PC-3 (cell line): ENCODE results near the gene NIM1K. TPM values are rescaled to one million over a fixed set of nuclear protein-coding genes. Genes with fewer than 3 reads are reported as not detected.

ENCODE experiments used
- ATAC-seq: fragments of 200-7000 bp; cut with Tn5 transposase; 2 replicates; pipeline ENCODE4 v1.9.1; 2020; ENCODE audit warnings: mild to moderate bottlenecking, moderate library complexity
- BruUV-seq: library from RNA; stranded (reverse); fragments of 400-500 nt; replicated peaks from 2 replicates; lab custom pipeline; 2021; lab: Mats Ljungman, UMichigan
- CTCF ChIA-PET: fragments of 300-600 bp; sonication (Branson Sonifier 250); formaldehyde crosslinking; loops from one replicate; lab custom pipeline; 2022; ENCODE audit warnings: antibody characterized with exemption; lab: Charles Lee
- POLR2A ChIA-PET: fragments of 300-600 bp; sonication (Branson Sonifier 250); formaldehyde crosslinking; loops from one replicate; lab custom pipeline; 2022; ENCODE audit warnings: antibody characterized with exemption; ENCODE audit not compliant: unreplicated experiment; lab: Charles Lee
- DNase-seq: peaks from one replicate; pipeline ENCODE4 v3.0.0-alpha.2; 2015
- H2AFZ ChIP-seq: fragments of 300-600 bp; sonication (generic); 2 replicates; pipeline ENCODE4 v1.6.0; 2016; ENCODE audit warnings: antibody characterized with exemption, low read length
- H3F3A ChIP-seq: fragments of 300-600 bp; sonication (generic); one replicate; pipeline ENCODE4 v1.6.0; 2017; ENCODE audit warnings: antibody characterized with exemption, low read length, control low read depth, mild to moderate bottlenecking; ENCODE audit not compliant: unreplicated experiment
- H3K27ac ChIP-seq: fragments of 300-600 bp; sonication (generic); 2 replicates; pipeline ENCODE4 v1.5.1; 2016; ENCODE audit warnings: mild to moderate bottlenecking, low read length
- H3K27me3 ChIP-seq: fragments of 300-600 bp; sonication (generic); 2 replicates; pipeline ENCODE4 v1.6.1; 2016; ENCODE audit warnings: low read length, mixed read lengths
- H3K36me3 ChIP-seq: fragments of 300-600 bp; sonication (generic); 2 replicates; pipeline ENCODE4 v1.6.1; 2016; ENCODE audit warnings: low read depth, mixed run types, low read length, mixed read lengths
- H3K4me1 ChIP-seq: fragments of 300-600 bp; sonication (generic); 2 replicates; pipeline ENCODE4 v1.5.1; 2016; ENCODE audit warnings: low read length; ENCODE audit not compliant: insufficient read depth
- H3K4me2 ChIP-seq: fragments of 300-600 bp; sonication (generic); 2 replicates; pipeline ENCODE4 v1.6.0; 2016; ENCODE audit warnings: low read length
- H3K4me3 ChIP-seq: fragments of 300-600 bp; sonication (generic); 2 replicates; pipeline ENCODE4 v1.5.1; 2016; ENCODE audit warnings: mild to moderate bottlenecking, low read length, mixed read lengths
- H3K79me2 ChIP-seq: fragments of 300-600 bp; sonication (generic); 2 replicates; pipeline ENCODE4 v1.6.1; 2017; ENCODE audit warnings: low read length, mixed read lengths
- H3K9ac ChIP-seq: fragments of 300-600 bp; sonication (generic); 2 replicates; pipeline ENCODE4 v1.6.0; 2016; ENCODE audit warnings: mild to moderate bottlenecking, low read length
- H3K9me2 ChIP-seq: fragments of 300-600 bp; sonication (generic); replicated peaks from 2 replicates; pipeline ENCODE4 v1.6.1; 2016; ENCODE audit warnings: mixed run types, low read length, mixed read lengths
- H3K9me3 ChIP-seq: fragments of 300-600 bp; sonication (generic); 2 replicates; pipeline ENCODE4 v1.6.1; 2016; ENCODE audit warnings: low read length, mixed read lengths
- H4K20me1 ChIP-seq: fragments of 300-600 bp; sonication (generic); 2 replicates; pipeline ENCODE4 v1.6.1; 2016; ENCODE audit warnings: low read length, mixed read lengths
- EZH2 ChIP-seq: fragments of 300-600 bp; sonication (generic); IDR thresholded peaks from one replicate; pipeline ENCODE4 v1.6.1; 2017; ENCODE audit warnings: antibody characterized with exemption, mild to moderate bottlenecking, low read length; ENCODE audit not compliant: unreplicated experiment
- EZH2phosphoT487 ChIP-seq: fragments of 300-600 bp; sonication (generic); IDR thresholded peaks from 2 replicates; pipeline ENCODE4 v1.6.1; 2018; ENCODE audit warnings: mild to moderate bottlenecking, antibody characterized with exemption, low read length, borderline replicate concordance
- intact Hi-C: fragments of 100-400 bp; cut with micrococcal nuclease; formaldehyde crosslinking; loops from 2 replicates; pipeline ENCODE4 v1.9.0; 2023
- total RNA-seq: library from RNA; depleted of rRNA; stranded (reverse); fragments of >200 nt; gene quantifications from 2 replicates; pipeline ENCODE4 v1.2.3, GENCODE V29; 2014
- TF ChIP-seq, protein P1 (sequence below): fragments of 300-600 bp; sonication (generic); conservative IDR thresholded peaks from 2 replicates; pipeline ENCODE4 v1.5.1; 2017; ENCODE audit warnings: antibody characterized with exemption, low read depth, mild to moderate bottlenecking, low read length

The NIM1K gene
- total RNA-seq, 1 experiment from 2014 or later = 0.26 TPM

DNA sequence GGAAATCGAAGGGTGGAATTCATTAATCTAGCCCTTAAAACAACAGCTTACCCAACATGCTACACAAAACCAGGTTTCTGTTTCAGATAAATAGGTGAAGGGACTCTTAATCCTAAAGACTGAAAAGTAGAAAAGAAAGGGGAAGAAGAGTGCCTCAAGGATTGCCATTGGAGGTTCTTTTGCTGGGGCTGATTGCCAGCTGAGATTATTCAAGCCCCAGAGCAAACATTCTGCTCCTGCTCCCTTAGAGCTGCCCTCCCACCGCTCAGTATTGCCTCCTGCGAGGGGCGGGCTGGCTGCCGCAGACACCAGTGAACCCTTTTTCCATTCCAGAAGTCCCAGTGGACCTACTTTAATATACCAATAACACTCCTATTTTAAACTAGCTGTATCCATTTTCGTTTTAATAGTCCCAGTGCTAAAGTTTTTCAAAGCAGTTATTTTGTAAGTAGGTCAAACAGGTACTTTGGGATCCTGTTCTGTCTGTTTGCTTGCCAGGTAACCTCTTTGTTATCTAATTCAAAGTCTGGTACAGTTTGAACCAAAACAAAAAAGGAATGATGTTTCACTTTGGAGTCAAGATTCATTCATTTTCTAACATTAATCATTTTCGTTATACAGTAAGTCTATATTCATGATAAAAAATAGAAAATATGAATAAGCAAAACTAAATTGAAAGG is 82.5 kb downstream of the NIM1K start:
- BruUV-seq = no TSS peak
- no peaks in the 10 kb centered on the region for H4K20me1 ChIP-seq
- intact Hi-C loops = no loop called here
- no peaks in the 10 kb centered on the region for H3K79me2 ChIP-seq
- no peaks in the 10 kb centered on the region for H3K9me2 ChIP-seq
- H2AFZ ChIP-seq = no peak overlapping the region
- no peaks in the 10 kb centered on the region for H3K27me3 ChIP-seq
- POLR2A ChIA-PET = no interaction called here
- H3K9me3 ChIP-seq = no peaks in the 10 kb centered on the region
- H3F3A ChIP-seq = no peaks in the 10 kb centered on the region
- H3K9ac ChIP-seq = no peak overlapping the region
- DNase-seq (no peak), ATAC-seq (no peak)
- peaks cover 5% of the 10 kb centered on the region; the same call in 1 of the 2 replicates for H3K4me1 ChIP-seq
- H3K27ac ChIP-seq = no peak overlapping the region
- CTCF ChIA-PET = no interaction called here
- no peaks in the 10 kb centered on the region for H3K36me3 ChIP-seq
- TF ChIP-seq, protein P1, sequence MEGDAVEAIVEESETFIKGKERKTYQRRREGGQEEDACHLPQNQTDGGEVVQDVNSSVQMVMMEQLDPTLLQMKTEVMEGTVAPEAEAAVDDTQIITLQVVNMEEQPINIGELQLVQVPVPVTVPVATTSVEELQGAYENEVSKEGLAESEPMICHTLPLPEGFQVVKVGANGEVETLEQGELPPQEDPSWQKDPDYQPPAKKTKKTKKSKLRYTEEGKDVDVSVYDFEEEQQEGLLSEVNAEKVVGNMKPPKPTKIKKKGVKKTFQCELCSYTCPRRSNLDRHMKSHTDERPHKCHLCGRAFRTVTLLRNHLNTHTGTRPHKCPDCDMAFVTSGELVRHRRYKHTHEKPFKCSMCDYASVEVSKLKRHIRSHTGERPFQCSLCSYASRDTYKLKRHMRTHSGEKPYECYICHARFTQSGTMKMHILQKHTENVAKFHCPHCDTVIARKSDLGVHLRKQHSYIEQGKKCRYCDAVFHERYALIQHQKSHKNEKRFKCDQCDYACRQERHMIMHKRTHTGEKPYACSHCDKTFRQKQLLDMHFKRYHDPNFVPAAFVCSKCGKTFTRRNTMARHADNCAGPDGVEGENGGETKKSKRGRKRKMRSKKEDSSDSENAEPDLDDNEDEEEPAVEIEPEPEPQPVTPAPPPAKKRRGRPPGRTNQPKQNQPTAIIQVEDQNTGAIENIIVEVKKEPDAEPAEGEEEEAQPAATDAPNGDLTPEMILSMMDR = no peak
- TF ChIP-seq EZH2 (no peak), EZH2phosphoT487 (no peak)
- H3K4me3 ChIP-seq = no peak overlapping the region
- H3K4me2 ChIP-seq = no peak overlapping the region

DNA sequence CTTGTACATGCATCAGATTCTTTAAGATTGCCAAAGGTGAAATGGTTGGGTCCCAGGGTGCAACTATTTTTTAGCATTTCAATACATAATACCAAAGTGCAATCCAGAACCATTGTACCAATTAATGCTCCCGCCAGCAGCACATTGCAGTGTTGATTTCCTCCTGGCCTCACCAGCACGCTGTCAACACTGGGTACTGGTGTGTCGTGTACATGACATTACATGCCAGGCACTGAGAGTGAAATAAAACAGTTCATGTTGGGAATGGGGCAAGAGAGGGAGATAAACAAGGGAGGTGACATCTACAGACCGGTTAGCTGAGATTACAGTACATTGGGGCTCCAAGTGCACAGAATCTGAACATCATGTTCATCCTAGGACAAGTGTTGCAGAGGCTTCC is 83.4 kb downstream of the NIM1K start:
- H3K79me2 ChIP-seq = no peaks in the 10 kb centered on the region
- H3K9me3 ChIP-seq = no peaks in the 10 kb centered on the region
- H3K9me2 ChIP-seq = no peaks in the 10 kb centered on the region
- no peaks in the 10 kb centered on the region for H3K27me3 ChIP-seq
- H3F3A ChIP-seq = no peaks in the 10 kb centered on the region
- ChIA-PET POLR2A (no interaction called here), CTCF (no interaction called here)
- ATAC-seq (no peak), DNase-seq (no peak)
- no TSS peak for BruUV-seq
- peaks cover 5% of the 10 kb centered on the region; the same call in 1 of the 2 replicates for H3K4me1 ChIP-seq
- intact Hi-C loops = no loop called here
- no peaks in the 10 kb centered on the region for H4K20me1 ChIP-seq
- no peak overlapping the region for H2AFZ ChIP-seq
- H3K4me2 ChIP-seq = no peak overlapping the region
- no peak overlapping the region for H3K4me3 ChIP-seq
- no peak overlapping the region for H3K27ac ChIP-seq
- H3K9ac ChIP-seq = no peak overlapping the region
- no peaks in the 10 kb centered on the region for H3K36me3 ChIP-seq
- TF ChIP-seq, protein P1 = no peak
- no peak for TF ChIP-seq EZH2phosphoT487
- TF ChIP-seq EZH2 = no peak

GRCh38 chr5:43279548-43280274 is 87.7 kb downstream of the NIM1K start:
- H2AFZ ChIP-seq = no peak overlapping the region
- no peaks in the 10 kb centered on the region for H3K9me3 ChIP-seq
- H3K36me3 ChIP-seq = no peaks in the 10 kb centered on the region
- ChIA-PET POLR2A (no interaction called here), CTCF (no interaction called here)
- TF ChIP-seq EZH2 (no peak), EZH2phosphoT487 (no peak)
- TF ChIP-seq, protein P1 = no peak
- no peaks in the 10 kb centered on the region for H4K20me1 ChIP-seq
- no peaks in the 10 kb centered on the region for H3K27me3 ChIP-seq
- H3K4me2 ChIP-seq = no peak overlapping the region
- no peak overlapping the region for H3K9ac ChIP-seq
- intact Hi-C loops = no loop called here
- no peak for ATAC-seq
- H3K9me2 ChIP-seq = 0 out of 2 replicates have a peak, but pooled peaks cover 8% of the 10 kb centered on the region
- no peak overlapping the region for H3K4me3 ChIP-seq
- H3K27ac ChIP-seq = no peak overlapping the region
- DNase-seq = no peak
- peaks cover 26% of the 10 kb centered on the region for H3K4me1 ChIP-seq
- no TSS peak for BruUV-seq
- no peaks in the 10 kb centered on the region for H3K79me2 ChIP-seq
- peaks cover 13% of the 10 kb centered on the region for H3F3A ChIP-seq
